Thyroid gland (tissue), 4 donors: Measurements from ENCODE around the gene UNKL.

Source experiments
- CTCF ChIP-seq, 6 experiments: fragments of 200-600 bp in 3 of 6; fragments of 450-650 bp in 3 of 6; sonication (generic) in 3 of 6; IDR thresholded peaks; one replicate each; pipeline ENCODE4 v1.5.1; 2016 to 2019; ENCODE audit warnings: antibody characterized with exemption in 6 of 6, mild to moderate bottlenecking in 2 of 6, inconsistent platforms in 1 of 6, moderate library complexity in 1 of 6
- POLR2A ChIP-seq, 2 donors: fragments of 450-650 bp; IDR thresholded peaks; one replicate each; pipeline ENCODE4 v1.6.1; 2017; ENCODE audit warnings: antibody characterized with exemption in 2 of 2, mild to moderate bottlenecking in 2 of 2, moderate library complexity in 1 of 2

DNA sequence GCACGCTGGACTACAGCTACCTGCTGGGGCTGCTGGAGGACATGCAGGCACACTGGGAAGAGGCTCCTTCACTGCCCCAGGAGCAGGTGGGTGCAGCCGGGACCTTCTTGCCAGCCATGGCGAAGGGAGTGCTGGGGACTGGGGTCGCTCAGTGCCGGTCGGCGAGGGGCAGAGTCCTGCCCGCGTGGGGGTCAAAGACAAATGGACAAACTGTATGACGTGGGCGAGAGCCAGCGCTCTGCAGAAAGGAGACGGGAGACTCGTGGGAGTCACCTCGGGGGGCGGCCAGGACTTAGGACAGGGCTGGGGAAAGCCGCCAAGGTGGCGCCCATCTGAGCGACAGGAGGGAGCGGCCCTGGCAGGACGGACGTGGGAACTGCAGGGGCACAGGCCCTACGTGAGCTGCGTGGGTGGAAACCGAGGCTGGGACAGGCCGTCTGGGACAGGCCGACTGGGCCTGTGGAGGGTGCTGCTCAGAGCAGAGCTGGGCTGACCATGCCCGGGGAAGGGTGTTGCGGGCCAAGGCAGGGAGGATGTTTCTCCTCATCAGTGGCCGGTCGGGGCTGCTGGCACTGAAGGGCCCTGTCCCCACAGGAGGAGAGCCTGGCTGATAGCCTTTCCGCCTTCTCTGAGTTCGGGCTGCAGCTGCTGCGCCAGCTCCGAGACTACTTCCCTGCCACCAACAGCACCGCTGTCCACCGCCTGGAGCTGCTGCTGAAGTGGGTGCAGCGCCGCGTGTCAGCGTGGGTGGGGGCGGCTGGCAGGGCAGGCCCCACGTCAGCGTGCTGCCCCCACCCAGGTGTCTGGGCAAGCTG, 70.9 kb downstream of the UNKL start:
- TF ChIP-seq POLR2A (IDR thresholded peaks at IDR 0.05): no peak
- no peak for TF ChIP-seq CTCF (IDR thresholded peaks at IDR 0.05)
